Measurements from ENCODE around the gene TMEM179.

DNA sequence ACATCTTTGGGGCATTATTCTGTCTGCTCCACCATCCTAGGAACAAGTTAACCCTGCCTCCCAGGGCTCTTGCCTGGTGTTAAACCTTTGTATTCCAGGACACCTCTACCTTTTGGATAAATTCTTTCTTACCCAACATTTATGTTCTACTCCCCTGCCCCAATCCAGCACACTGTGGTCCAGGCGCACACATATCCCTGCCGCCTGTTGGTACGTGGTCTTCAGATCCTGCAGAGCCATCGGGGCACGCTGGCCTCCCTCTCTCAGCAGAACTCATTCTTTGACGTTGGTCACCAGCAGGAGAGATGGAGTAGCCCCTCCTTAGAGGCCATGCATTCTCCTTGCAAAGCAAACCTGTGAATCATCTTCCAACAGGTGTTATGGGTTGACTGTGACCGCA is 5.1 kb upstream of the TMEM179 start:
- TF ChIP-seq EZH2phosphoT487 (IDR thresholded peaks at IDR 0.05; ENCODE audit: insufficient read depth, low read depth) = no peak
- TF ChIP-seq EZH2 (IDR thresholded peaks at IDR 0.05; ENCODE audit: insufficient read depth, poor library complexity, severe bottlenecking) = no peak

All from GM23248 (cell line).